NCI-H82 (cell line): ENCODE data around the gene CSNK1A1.
"Not testable (repeated sequence)": the region's sequence is repeated elsewhere in the genome, so short reads cannot be mapped to it uniquely, and the experiment has no call there.

Experiments used
- DNase-seq: peaks from one replicate; lab custom pipeline; 2025; lab: John Stamatoyannopoulos, UW

The CSNK1A1 gene

DNA sequence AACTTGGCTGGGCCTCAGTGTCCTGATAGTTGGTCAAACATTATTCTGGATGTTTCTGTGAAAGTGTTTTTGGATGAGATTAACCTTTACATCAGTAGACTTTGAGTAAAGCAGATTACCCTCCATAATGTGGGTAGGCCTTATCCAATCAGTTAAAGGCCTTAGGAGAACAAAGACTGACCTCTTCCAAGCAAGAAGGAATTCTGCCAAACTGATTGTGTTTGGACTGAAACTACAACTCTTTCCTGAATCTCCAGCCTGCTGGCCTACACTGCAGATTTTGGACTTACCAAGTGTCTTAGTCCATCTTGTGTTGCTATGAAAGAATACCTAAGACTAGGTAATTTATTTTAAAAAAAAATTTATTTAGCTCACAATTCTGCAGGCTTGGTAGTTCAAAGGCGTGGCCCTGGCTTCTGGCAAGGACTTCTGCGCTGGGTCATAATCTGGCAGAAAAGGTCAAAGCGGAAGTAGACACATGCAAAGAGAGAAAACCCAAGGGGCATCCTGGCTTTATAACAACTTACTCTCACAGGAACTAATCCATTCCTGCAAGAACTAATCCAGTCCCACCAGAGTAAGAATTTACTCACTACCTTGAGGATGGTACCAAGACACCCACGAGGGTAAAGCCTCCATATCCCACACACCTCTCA, 21.5 kb upstream of the CSNK1A1 start:
- DNase-seq = peak; percentile 19

DNA sequence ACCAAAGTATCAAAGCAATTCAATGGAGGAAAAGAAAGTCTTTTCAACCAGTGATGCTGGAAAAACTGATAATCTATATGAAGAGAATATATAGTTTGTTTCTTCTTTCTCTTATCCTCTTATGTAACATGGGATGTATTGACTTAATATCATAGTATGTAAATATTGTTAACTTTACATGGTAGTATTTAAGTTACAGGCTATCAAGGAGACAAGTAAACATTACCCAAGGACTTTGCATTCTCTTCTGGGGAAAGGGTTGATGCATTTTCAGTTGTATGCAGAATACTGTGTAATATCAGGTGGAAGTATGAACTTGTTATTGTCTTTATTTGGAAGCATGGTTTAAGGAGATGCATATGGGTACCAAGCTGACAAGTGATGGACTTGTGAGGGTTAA, 20.9 kb upstream of the CSNK1A1 start:
- no peak for DNase-seq

DNA sequence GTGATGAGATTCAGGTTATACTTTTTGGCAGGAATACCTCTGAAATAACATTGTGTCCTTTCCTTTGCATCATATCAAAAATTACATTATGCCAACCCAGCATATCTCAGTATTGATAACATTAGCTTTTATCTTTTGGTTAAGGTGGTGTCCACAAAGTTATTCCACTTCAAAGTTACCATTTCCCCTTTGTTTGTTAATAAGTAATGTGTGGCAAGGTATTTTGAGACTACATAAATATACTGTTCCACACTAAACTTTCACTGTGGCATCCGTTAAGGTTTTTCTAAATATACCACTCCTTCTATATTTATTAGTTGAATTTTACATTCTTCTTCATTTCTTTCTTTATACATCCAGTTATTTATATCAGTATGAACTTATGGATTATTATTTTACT, 16.0 kb upstream of the CSNK1A1 start:
- no peak for DNase-seq

DNA sequence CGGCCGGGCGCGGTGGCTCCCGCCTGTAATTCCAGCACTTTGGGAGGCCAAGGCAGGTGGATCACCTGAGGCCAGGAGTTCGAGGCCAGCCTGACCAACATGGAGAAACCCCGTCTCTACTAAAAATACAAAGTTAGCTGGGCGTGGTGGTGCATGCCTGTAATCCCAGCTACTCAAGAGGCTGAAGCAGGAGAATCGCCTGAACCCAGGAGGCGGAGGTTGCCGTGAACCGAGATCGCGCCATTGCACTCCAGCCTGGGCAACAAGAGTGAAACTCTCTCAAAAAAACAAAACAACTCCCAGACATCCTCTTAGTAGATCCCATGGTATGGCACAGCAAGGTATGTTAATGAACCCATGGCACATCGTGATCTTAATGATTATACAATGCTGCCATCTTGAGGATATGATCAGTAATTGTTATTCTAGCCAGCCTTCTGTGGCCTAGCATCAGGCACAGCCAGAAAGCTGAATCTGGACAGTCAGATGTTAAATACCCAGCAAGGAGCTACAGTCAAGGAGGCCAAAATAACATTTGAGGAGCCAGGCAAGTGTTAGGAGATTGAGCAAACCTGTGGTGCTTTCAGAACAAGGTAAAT, 13.4 kb upstream of the CSNK1A1 start:
- peak; percentile 86 for DNase-seq

DNA sequence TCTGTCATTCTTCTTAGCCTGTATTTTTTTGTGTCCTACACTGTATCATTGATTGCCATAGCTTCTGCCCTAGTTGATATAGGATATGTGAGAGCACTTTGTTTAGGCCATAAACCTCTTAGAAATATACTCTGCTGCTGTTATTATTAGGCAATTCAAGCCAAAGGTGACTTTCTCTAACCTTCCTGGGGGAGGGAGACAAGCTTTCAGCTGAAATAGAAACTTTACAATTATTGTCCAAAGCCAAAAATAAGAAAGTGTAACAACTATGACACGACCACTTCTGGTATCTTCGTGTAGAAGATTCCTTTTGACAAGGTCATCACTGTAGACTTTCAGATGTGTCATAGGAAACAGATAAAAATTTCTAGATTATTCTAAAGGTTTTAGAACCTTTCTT, 12.2 kb upstream of the CSNK1A1 start:
- DNase-seq = no peak

DNA sequence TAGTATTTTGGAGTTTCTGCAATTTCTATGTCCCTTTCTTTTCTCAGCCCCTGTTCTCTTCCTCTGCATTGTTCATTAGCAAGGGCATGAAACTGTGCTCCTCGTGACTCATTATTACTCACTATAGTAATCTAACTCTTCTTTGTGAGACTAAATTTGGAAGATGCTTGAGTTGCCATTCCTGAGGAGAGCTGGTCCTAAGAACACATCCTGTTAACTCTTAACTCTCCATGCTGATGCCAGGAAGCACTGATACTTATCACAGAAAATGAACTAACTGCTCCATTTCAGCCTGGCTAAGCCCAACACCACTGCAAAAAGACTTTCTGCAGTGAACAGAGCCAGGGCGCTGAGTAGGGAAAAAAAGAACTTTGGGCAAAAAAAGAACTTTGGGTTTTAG, 10.6 kb upstream of the CSNK1A1 start:
- DNase-seq = no peak

DNA sequence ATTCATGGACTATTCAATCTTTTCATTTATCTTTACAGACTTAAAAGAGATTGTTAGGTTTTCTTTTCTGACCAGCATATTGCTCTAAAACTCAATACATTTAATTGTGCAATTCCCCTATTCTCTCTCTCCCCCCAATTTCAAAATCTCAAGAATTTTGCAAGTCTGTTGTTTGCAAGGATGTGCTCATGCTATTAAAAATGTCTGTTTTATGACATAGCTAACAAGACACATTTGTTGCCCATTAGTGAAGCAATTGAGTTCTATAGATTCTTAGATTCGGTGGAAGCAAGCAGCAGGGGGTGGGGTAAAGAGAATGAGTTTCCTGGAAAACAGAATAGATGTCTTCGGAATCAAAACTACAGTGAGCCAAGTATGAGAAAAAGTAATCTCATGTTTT, 8.5 kb upstream of the CSNK1A1 start:
- no peak for DNase-seq

DNA sequence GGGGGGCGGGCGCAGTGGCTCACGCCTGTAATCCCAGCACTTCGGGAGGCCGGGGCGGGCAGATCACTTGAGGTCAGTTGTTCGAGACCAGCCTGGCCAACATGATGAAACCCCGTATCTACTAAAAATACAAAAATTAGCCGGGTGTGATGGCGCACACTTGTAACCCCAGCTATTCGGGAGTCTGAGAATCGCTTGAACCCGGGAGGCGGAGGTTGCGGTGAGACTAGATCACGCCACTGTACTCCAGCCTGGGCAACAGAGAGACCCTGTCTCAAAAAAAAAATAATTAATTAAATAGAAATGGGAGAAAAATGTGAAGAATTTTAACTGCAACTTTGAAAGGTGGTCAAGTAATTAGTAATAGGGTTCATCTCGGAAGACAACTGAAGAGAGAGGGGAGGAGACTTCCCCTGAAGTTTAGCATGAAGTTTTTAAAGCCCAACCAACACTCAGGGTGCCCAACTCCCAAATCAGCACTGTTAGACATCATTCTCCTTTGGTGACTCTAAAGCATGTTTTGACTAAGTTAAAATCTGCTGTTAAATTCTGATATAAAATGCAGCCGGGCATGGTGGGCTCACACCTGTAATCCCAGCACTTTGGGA, 1.4 kb upstream of the CSNK1A1 start:
- DNase-seq = no peak

DNA sequence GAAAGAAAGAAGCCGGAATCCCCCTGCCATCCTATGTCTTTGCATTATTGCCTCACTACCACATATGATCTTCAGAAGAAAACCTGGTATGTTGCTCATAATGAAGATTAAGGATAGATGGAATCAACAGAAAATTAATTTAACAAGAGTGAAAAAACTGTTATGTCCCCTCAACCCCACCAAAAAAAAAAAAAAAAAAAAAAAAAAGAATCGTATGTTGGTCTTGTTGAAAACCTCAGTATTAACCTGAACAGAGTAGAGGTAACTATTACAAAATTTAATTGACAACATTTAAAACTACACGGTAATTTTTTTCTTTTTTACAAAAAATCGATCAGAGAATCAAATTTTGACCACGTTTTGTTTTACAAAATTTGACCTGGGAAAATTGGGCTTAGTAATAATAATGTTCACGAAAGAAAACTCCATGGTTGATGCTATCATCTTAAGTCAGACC, 827 bp upstream of the CSNK1A1 start:
- DNase-seq = no peak

DNA sequence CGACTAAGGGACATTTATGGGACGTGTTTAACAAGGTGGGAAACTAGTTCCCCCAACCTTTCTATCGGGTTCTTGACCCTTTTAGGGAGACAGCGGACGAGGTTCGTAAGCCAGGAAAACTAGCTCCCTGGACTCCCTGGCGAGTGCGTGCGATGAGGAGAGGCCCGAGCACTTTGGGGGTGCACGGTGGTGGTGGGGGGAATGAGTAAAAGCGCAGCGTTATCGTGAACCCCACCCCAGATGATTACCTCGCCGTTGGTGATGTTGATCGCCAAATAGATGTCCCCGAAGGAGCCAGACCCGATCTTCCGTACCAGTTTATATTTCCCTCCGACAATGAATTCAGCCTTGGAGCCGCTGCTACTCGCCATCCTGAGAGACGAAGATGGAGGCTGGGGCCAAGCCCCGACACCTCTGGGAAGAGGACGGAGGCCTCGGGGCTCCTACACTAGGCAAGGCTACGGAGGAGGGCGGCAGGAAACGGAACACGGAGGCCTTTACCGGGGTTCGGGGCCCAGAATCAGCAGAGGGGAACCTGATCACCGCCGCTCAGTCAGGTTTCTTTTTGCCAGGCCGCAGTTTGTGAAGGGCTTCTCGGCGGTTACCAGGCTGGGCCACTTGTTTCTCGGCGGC, 529 bp downstream of the CSNK1A1 start:
- DNase-seq = peak; percentile 47

DNA sequence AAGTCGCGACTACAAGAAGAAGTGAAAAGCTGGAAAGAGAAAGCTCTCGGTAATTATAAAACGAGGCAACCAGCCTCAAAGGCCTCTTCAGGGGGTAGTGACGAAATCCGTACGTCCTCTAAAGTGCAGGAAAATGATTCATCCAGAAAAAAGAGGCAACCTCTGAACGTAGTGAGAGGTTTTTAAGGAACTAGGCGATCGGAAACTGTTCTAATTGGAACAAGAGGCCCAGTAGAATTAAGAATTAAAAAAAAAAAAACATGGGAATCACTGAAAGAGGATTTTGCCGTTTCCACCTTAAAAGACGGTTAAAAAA, 1.0 kb downstream of the CSNK1A1 start:
- DNase-seq = no peak

DNA sequence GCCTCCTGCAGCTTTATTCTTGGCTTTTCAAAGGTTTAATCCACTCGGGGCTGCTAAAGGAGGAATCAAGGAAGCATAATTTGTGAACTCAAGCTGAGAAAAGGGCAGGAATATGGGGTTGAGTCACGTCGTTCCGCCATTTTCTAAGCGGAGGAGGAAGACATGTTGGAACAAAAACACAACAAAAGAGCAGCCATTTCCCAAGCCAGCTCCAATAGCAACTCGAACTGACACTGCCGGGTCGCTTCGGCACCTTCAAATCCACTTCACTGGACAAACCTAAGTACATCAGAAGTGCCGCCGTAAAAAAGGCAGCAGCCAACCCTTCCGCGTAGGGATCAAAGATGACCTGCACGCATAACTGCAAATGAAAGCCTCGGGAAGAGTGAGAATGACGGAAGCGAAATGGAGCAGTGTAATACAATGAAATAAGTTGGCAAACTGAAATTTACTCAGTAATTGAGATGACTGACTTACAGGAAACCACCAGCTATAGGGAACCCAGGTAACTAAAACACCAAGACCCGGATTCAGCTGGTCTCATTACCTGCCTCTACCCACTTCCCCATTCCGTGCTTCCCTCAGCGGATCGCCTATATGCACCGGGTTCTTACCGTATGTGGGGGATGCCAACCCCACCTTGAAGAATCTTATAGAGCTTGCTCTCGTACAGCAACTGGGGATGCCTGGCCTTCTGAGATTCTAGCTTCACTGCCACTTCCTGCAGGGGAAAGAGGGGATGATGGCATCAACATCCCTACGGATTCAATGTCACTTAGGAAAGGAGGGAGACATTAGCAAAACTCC, 1.6 kb downstream of the CSNK1A1 start:
- DNase-seq = peak; percentile 41

DNA sequence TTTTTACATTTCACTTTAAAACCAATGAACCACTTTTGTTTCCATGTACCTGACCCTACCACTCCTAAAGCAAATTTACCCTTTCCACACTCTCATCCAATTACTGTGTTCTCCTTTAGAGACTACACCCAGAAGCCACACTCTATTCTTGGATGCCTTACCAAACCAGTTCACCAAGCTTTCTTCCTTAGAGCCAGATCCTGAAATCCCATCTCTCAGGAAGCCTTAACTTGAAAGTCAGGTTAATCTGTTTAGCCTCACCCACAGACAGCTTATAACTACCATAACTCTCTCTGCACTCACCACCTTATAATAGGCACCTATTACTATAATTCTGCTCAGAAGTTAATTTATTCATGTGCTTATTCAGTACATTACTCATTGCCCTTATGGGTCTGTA, 4.3 kb downstream of the CSNK1A1 start:
- peak; percentile 60 for DNase-seq

DNA sequence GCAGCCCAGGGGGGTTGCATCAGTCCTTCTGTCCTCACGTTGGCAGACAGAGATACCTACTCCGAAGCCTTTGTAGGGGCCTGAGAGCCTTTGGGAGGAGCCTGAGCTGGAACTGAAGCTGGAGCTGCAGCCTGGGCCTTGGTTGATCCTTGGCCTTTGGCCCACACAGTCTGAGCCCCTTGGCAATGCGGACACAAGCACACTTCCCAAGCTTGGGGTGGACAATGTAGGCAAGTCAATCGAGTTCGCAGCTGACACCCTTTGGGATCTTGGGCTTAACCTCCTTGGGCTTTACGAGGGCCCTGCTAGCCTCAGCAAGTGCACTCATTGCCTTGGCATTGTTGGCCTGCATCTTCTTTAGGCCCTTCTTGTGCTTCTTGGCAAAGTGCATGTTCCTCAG, 5.9 kb downstream of the CSNK1A1 start:
- DNase-seq = no peak

DNA sequence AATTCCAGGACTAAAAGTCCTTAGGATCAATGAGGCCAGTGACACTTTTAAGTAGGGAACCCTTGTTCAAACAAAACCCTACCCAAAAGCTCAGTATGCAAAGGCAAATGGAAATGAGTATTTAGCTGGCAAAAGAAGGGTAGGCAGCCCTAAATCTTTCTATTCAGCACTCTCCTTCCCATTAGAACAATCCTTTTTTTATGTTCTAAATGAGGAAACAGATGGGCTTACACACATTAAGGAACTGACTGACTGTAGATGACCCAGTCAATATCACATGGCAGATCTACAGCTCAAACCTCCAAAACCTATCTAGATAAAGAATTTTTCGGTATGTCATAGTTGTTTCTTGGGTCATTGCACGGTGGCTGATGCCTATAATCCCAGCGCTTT, 7.2 kb downstream of the CSNK1A1 start:
- no peak for DNase-seq

DNA sequence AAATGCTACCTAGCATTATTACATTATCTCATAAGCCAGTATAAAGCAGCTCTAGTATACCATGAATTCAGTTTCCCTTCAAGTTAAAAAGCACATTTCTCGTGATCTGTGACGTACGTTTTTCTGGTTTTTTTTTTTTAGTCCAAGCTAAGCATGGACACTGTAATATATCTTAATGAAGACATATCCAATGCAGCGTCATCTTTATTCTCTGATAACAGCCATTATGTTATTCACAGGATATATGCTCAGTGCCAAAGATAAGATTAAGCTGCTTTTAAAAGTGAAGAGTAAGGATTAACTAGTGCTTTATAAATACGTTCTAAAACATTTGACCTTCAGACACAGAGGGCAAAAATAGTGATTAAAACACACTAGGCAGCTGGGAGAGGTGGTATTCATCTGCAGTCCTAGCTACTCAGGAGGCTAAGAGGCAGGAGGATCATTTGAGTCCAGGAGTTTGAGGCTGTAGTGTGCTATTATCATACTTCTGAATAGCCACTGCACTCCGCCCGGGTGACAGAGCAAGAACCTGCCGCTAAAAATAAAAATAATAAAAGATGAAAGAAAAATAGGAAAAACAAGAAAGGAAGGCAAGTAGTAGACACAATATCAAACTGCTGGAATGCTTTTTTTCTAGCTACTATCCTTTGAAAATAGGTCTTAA, 7.7 kb downstream of the CSNK1A1 start:
- DNase-seq = peak; percentile 33

DNA sequence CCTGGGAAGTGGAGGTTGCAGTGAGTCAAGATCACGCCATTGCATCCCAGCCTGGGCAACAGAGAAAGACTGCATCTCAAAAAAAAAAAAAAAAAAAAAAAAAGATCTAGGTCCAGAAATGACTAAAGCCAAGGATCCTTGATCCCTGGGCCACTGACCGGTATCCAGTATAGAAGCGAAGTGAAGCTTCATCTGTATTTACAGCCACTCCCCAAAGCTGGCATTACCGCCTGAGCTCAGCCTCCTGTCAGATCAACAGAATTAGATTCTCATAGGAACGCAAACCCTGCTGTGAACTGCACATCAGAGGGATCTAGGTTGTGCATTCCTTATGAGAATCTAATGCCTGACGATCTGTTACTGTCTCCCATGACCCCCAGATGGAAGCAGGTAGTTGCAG, 9.3 kb downstream of the CSNK1A1 start:
- peak; percentile 22 for DNase-seq

DNA sequence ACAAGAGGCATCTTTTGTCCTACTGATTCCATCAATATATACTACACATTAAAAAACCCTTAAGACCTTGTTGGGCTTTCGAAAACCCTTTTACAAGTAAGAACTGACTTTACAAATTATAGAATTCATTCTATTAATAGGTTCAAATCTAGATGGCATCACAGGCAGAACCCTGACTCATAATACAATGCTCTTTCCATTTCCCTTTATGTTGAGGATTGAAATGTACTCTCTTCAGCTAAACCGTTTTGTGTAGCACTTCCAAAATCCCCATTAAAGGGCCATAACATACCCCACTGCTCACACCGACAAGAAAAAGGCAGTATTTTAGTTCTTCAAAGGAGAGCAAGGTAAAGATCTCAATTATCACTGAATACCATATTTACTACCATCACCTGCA, 11.2 kb downstream of the CSNK1A1 start:
- no peak for DNase-seq

DNA sequence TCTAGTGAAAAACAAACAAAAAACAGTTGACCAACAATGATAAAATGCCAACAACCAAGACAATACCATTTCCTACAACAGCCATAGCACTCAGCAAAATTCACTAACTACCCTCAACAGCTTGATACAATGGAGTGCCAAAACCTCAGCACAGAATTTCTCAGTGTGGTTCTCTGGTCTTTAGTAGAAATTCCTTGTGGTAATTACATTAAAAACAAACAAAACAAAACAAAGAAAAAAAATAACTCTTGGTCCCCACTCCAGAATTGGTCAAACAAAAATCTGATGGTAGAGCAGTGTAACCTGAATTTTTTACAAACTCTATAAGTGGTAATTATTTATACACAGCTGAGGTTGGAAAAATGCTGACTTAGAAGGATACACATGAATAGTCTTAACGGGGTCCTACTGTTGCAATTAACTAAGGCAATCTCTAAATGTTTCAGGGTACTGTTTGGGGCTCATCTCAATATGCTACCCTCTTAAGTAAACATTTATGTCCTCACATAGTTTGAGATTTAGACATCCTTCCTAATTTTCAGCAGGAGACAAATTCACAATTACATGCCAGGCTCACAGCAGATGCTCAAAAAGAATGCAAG, 13.8 kb downstream of the CSNK1A1 start:
- DNase-seq = no peak

DNA sequence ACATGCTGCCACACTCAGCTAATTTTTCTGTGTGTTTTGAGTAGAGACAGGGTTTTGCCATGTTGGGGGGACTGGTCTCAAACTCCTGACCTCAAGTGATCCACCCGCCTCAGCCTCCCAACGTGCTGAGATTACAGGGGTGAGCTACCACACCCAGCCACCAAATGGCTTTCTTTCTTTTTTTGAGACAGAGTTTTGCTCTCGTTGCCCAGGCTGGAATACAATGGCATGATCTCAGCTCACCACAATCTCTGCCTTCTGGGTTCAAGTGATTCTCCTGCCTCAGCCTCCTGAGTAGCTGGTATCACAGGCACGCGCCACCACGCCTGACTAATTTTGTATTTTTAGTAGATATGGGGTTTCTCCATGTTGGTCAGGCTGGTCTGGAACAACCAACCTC, 15.5 kb downstream of the CSNK1A1 start:
- not testable (repeated sequence) for DNase-seq

DNA sequence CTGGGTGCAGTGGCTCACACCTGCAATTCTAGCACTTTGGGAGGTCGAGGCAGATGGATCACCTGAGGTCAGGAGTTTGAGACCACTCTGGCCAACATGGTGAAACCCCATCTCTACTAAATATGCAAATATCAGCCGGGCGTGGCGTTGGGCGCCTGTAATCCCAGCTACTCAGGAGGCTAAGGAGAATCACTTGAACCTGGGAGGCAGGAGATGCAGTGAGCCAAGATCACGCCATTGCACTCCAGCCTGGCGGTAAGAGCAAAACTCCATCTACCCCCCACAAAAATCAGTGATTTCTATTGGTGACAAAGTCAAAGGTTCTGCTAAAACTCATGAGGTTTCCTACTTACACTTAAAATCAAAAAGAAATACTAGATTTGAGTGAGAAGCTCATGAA, 18.8 kb downstream of the CSNK1A1 start:
- no peak for DNase-seq

DNA sequence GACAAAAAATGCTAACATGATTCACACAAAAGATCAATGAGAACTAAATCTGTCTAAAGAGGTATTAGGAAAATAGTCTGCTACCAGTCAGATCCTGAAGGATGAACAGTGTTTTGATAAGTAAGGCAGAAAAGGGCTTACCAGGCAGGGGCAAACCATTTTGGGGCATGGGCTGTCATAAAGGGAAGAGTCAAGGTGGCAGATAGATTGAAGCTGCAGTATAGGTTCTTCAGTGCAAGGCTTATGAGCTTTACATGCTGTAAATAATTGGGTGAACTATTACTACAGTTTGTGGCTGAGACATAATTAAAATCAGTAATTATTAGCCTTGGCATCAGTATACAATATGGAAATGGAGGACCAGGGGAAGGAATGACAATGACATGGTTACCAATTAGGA, 21.8 kb downstream of the CSNK1A1 start:
- DNase-seq = peak; percentile 11
